Measurements from ENCODE around the gene LCOR. TPM values are rescaled to one million over a fixed set of nuclear protein-coding genes. Genes with fewer than 3 reads are reported as not detected.

Gene LCOR
- total RNA-seq, 2 donors from 2014 or later, result 36.9 to 43.3 TPM

GRCh38 chr10:97010695-97011206 lies 178.7 kb downstream of the LCOR start:
- Histone ChIP-seq H3K4me1 (ENCODE audit: control insufficient read depth, insufficient read depth, low read length) (no peaks in the 10 kb centered on the region), H3K36me3 (ENCODE audit: control insufficient read depth, insufficient read depth, low read length) (no peaks in the 10 kb centered on the region), H3K27ac (ENCODE audit: low read depth, low read length) (no peak overlapping the region), H3K27me3 (ENCODE audit: control insufficient read depth, insufficient read depth, low read length, poor library complexity, severe bottlenecking) (no peaks in the 10 kb centered on the region), H3K9me3 (ENCODE audit: control insufficient read depth, low read length) (peaks cover 15% of the 10 kb centered on the region), H3K9ac (ENCODE audit: extremely low read depth, low read length, poor library complexity, severe bottlenecking) (no peak overlapping the region), H3K4me3 (ENCODE audit: low read length) (no peak overlapping the region)
- DNase-seq, result no peak
- Mint-ChIP-seq H3K4me1 (no peaks in the 10 kb centered on the region), H3K9me3 (peaks cover 12% of the 10 kb centered on the region), H3K36me3 (ENCODE audit: low read depth) (no peaks in the 10 kb centered on the region), H3K4me3 (no peak overlapping the region), H3K27ac (no peak overlapping the region), H3K27me3 (ENCODE audit: insufficient read depth) (no peaks in the 10 kb centered on the region)
- 86 to 96% methylated on average over 3 to 4 of the region's 4 CpGs for WGBS, 2 experiments (ENCODE audit: insufficient coverage in 1 of 2, insufficient read length in 1 of 2)
- TF ChIP-seq CTCF (conservative IDR thresholded peaks at IDR 0.05), result no peak

GRCh38 chr10:97011397-97011796 lies 179.3 kb downstream of the LCOR start:
- no peaks in the 10 kb centered on the region for H3K36me3 Mint-ChIP-seq (ENCODE audit: low read depth)
- no peaks in the 10 kb centered on the region for H3K27me3 Mint-ChIP-seq (ENCODE audit: insufficient read depth)
- Histone ChIP-seq H3K27ac (ENCODE audit: low read depth, low read length) (no peak overlapping the region), H3K9ac (ENCODE audit: extremely low read depth, low read length, poor library complexity, severe bottlenecking) (no peak overlapping the region), H3K9me3 (ENCODE audit: control insufficient read depth, low read length) (peaks cover 15% of the 10 kb centered on the region), H3K4me3 (ENCODE audit: low read length) (no peak overlapping the region), H3K36me3 (ENCODE audit: control insufficient read depth, insufficient read depth, low read length) (no peaks in the 10 kb centered on the region), H3K4me1 (ENCODE audit: control insufficient read depth, insufficient read depth, low read length) (no peaks in the 10 kb centered on the region), H3K27me3 (ENCODE audit: control insufficient read depth, insufficient read depth, low read length, poor library complexity, severe bottlenecking) (no peaks in the 10 kb centered on the region)
- H3K4me1 Mint-ChIP-seq, result no peaks in the 10 kb centered on the region
- no peak overlapping the region for H3K27ac Mint-ChIP-seq
- H3K4me3 Mint-ChIP-seq, result no peak overlapping the region
- H3K9me3 Mint-ChIP-seq, result peaks cover 12% of the 10 kb centered on the region
- DNase-seq, result no peak
- TF ChIP-seq CTCF (conservative IDR thresholded peaks at IDR 0.05), result no peak

- H3K36me3 ChIP-seq (ENCODE audit: control insufficient read depth, insufficient read depth, low read length), result no peaks in the 10 kb centered on the region
- no peaks in the 10 kb centered on the region for H3K27me3 Mint-ChIP-seq (ENCODE audit: insufficient read depth)
- TF ChIP-seq CTCF (conservative IDR thresholded peaks at IDR 0.05), result no peak
- H3K9me3 ChIP-seq (ENCODE audit: control insufficient read depth, low read length), result peaks cover 10% of the 10 kb centered on the region
- no peaks in the 10 kb centered on the region for H3K27me3 ChIP-seq (ENCODE audit: control insufficient read depth, insufficient read depth, low read length, poor library complexity, severe bottlenecking)
- H3K9ac ChIP-seq (ENCODE audit: extremely low read depth, low read length, poor library complexity, severe bottlenecking), result no peak overlapping the region
- H3K4me1 Mint-ChIP-seq, result no peaks in the 10 kb centered on the region
- H3K36me3 Mint-ChIP-seq (ENCODE audit: low read depth), result no peaks in the 10 kb centered on the region
- no peak overlapping the region for H3K27ac Mint-ChIP-seq
- DNase-seq, result no peak
- H3K4me3 ChIP-seq (ENCODE audit: low read length), result no peak overlapping the region
- H3K4me3 Mint-ChIP-seq, result no peak overlapping the region
- WGBS, 2 experiments (ENCODE audit: insufficient coverage in 1 of 2, insufficient read length in 1 of 2), result 89 to 91% methylated on average over 7 to 8 of the region's 8 CpGs
- H3K9me3 Mint-ChIP-seq, result peaks cover 5% of the 10 kb centered on the region
- H3K4me1 ChIP-seq (ENCODE audit: control insufficient read depth, insufficient read depth, low read length), result no peaks in the 10 kb centered on the region
- H3K27ac ChIP-seq (ENCODE audit: low read depth, low read length), result no peak overlapping the region
These were observed 180.4 kb downstream of the LCOR start for GRCh38 chr10:97012470-97012869.

All from endodermal cell (in vitro differentiated cells).